Endothelial cell of umbilical vein (primary cell): ENCODE data around the gene SFTPD. TPM values are rescaled to one million over a fixed set of nuclear protein-coding genes. Genes with fewer than 3 reads are reported as not detected.

Experiments
- BruUV-seq: library from RNA; stranded (reverse); fragments of 400-500 nt; replicated peaks from 2 replicates; lab custom pipeline; 2021; lab: Mats Ljungman, UMichigan
- CTCF ChIA-PET: fragments of 300-600, 350-600 bp; sonication (Branson Sonifier 250); formaldehyde crosslinking; loops from one replicate; lab custom pipeline; 2021; ENCODE audit warnings: antibody characterized with exemption, inconsistent platforms; lab: Charles Lee
- POLR2A ChIA-PET: fragments of 300-600, 350-600 bp; sonication (Branson Sonifier 250); formaldehyde crosslinking; loops from one replicate; lab custom pipeline; 2021; ENCODE audit warnings: antibody characterized with exemption, inconsistent platforms; lab: Charles Lee
- DNase-seq: peaks from one replicate; pipeline ENCODE4 v3.0.0-alpha.2; 2011; ENCODE audit warnings: low read depth, low spot score
- FAIRE-seq: peaks from 2 replicates; lab custom pipeline; 2011; peaks lifted over from hg19 to GRCh38; lab: Jason Lieb, UNC
- H2AFZ ChIP-seq: 2 replicates; pipeline ENCODE4 v1.6.0; 2012; ENCODE audit warnings: low read depth, low read length, control low read depth, inconsistent platforms
- H3K27ac ChIP-seq: 2 replicates; pipeline ENCODE4 v1.5.1; 2011; ENCODE audit warnings: low read depth, mild to moderate bottlenecking, control low read depth, low read length, moderate library complexity; ENCODE audit not compliant: insufficient read depth
- H3K27me3 ChIP-seq, 2 experiments: 2 replicates each; pipeline versions ENCODE4 v1.6.0 to v1.6.1; 2011; ENCODE audit warnings: low read length in 2 of 2, mixed read lengths in 1 of 2; ENCODE audit not compliant: control insufficient read depth in 2 of 2, insufficient read depth in 2 of 2
- H3K36me3 ChIP-seq, 2 experiments: 2 replicates in 1 of 2; 3 replicates in 1 of 2; pipeline ENCODE4 v1.5.1; 2011; ENCODE audit warnings: low read length in 2 of 2, mild to moderate bottlenecking in 1 of 2, moderate library complexity in 1 of 2; ENCODE audit not compliant: control insufficient read depth in 2 of 2, insufficient read depth in 2 of 2; ENCODE audit errors: extremely low read depth in 1 of 2
- H3K4me1 ChIP-seq: 3 replicates; pipeline ENCODE4 v1.5.1; 2011; ENCODE audit warnings: mild to moderate bottlenecking, low read length; ENCODE audit not compliant: control insufficient read depth, insufficient read depth; ENCODE audit errors: extremely low read depth
- H3K4me2 ChIP-seq: 2 replicates; pipeline ENCODE4 v1.6.1; 2011; ENCODE audit warnings: low read length, control low read depth, mixed read lengths; ENCODE audit not compliant: insufficient read depth
- H3K4me3 ChIP-seq, 3 experiments: fragments of 200-600 bp in 1 of 3; sonication (generic), shearing (Covaris generic) in 1 of 3; replicated peaks in 1 of 3; 2 replicates each; pipeline ENCODE4 v1.5.1; 2011 to 2016; ENCODE audit warnings: control low read depth in 3 of 3, low read length in 3 of 3, mild to moderate bottlenecking in 2 of 3, inconsistent platforms in 1 of 3, low read depth in 1 of 3, moderate library complexity in 1 of 3; ENCODE audit not compliant: insufficient read depth in 1 of 3
- H3K79me2 ChIP-seq: 2 replicates; pipeline ENCODE4 v1.6.0; 2012; ENCODE audit warnings: low read length, inconsistent platforms; ENCODE audit not compliant: control insufficient read depth, insufficient read depth
- H3K9ac ChIP-seq: replicated peaks from 2 replicates; pipeline ENCODE3; 2011; ENCODE audit warnings: low read length, control low read depth; ENCODE audit not compliant: insufficient read depth; ENCODE audit errors: extremely low read depth
- H3K9me1 ChIP-seq: replicated peaks from 3 replicates; pipeline ENCODE4 v1.6.0; 2011; ENCODE audit warnings: mild to moderate bottlenecking, low read length; ENCODE audit not compliant: control insufficient read depth, insufficient read depth; ENCODE audit errors: extremely low read depth
- H3K9me3 ChIP-seq: replicated peaks from 2 replicates; pipeline ENCODE4 v1.5.1; 2012; ENCODE audit warnings: low read length, inconsistent platforms; ENCODE audit not compliant: control insufficient read depth, insufficient read depth
- H4K20me1 ChIP-seq: replicated peaks from 2 replicates; pipeline ENCODE3; 2011; ENCODE audit warnings: mild to moderate bottlenecking, low read length; ENCODE audit not compliant: control insufficient read depth, insufficient read depth; ENCODE audit errors: extremely low read depth
- CTCF ChIP-seq, 2 donors: IDR thresholded peaks; 1 replicate in 1 of 2; 2 replicates in 1 of 2; pipeline ENCODE4 v1.5.1; 2011; ENCODE audit warnings: low read length in 2 of 2, mild to moderate bottlenecking in 2 of 2, moderate library complexity in 2 of 2, control low read depth in 1 of 2, inconsistent platforms in 1 of 2, low read depth in 1 of 2; ENCODE audit not compliant: insufficient read depth in 1 of 2; ENCODE audit errors: extremely low read depth in 1 of 2
- EZH2 ChIP-seq: IDR thresholded peaks from 2 replicates; pipeline ENCODE4 v1.6.1; 2012; ENCODE audit warnings: borderline replicate concordance, low read depth, mild to moderate bottlenecking, moderate library complexity, low read length, inconsistent platforms; ENCODE audit not compliant: severe bottlenecking
- FOS ChIP-seq: IDR thresholded peaks from 2 replicates; pipeline ENCODE4 v1.6.1; 2011; ENCODE audit warnings: mild to moderate bottlenecking, low read length, moderate library complexity, borderline replicate concordance; ENCODE audit not compliant: insufficient read depth
- GATA2 ChIP-seq: IDR thresholded peaks from 2 replicates; pipeline ENCODE4 v1.7.0; 2011; ENCODE audit warnings: low read depth, mild to moderate bottlenecking, moderate library complexity, mixed read lengths, low read length; ENCODE audit not compliant: insufficient read length, insufficient read depth
- JUN ChIP-seq: IDR thresholded peaks from 2 replicates; pipeline ENCODE4 v1.6.1; 2011; ENCODE audit warnings: borderline replicate concordance, low read depth; ENCODE audit not compliant: insufficient read length, insufficient read depth
- MAX ChIP-seq: IDR thresholded peaks from 2 replicates; pipeline ENCODE4 v1.6.1; 2011; ENCODE audit not compliant: insufficient read depth, insufficient read length
- MYC ChIP-seq: IDR thresholded peaks from one replicate; pipeline ENCODE4 v1.6.1; 2011; ENCODE audit warnings: mild to moderate bottlenecking, low read depth, low read length
- POLR2A ChIP-seq: IDR thresholded peaks from 2 replicates; pipeline ENCODE4 v1.6.1; 2012; ENCODE audit warnings: low read depth, mild to moderate bottlenecking, control low read depth, low read length
- POLR2AphosphoS5 ChIP-seq: IDR thresholded peaks from 2 replicates; pipeline ENCODE4 v1.6.1; 2012; ENCODE audit warnings: low read depth, mild to moderate bottlenecking, control low read depth, low read length, moderate library complexity; ENCODE audit not compliant: insufficient read depth
- dilution Hi-C: fragments of 300-500 bp; cut with MboI; formaldehyde crosslinking; loops from one replicate; pipeline ENCODE4 v1.15.0; 2019; ENCODE audit warnings: low sequenced_read_pairs; ENCODE audit not compliant: extremely low pct_ligation_motif_present
- intact Hi-C: fragments of 100-400 bp; cut with micrococcal nuclease; formaldehyde crosslinking; loops from one replicate; pipeline ENCODE4 v1.10.0; 2022
- polyA plus RNA-seq, 4 experiments: library from polyadenylated mRNA; depleted of rRNA in 3 of 4; stranded (reverse) in 3 of 4; unstranded in 1 of 4; fragments of >200 nt; gene quantifications; 2 replicates each; pipeline versions ENCODE4 v1.2.1 to v1.2.3, GENCODE V29; 2011 to 2012; ENCODE audit warnings: missing spikeins in 1 of 4
- total RNA-seq: library from RNA; stranded (reverse); gene quantifications from 2 replicates; pipeline ENCODE4 v1.2.3, GENCODE V29; 2021

The SFTPD gene
- total and polyA plus RNA-seq, 2 donors (not counting 3 experiments of a cell fraction or from before 2014, with no cell fraction given): not detected

- no TSS peak for BruUV-seq
- no peaks in the 10 kb centered on the region for H3K79me2 ChIP-seq
- H3K9ac ChIP-seq: no peak overlapping the region
- peaks cover 8 to 11% of the 10 kb centered on the region in 2 experiments for H3K27me3 ChIP-seq
- H3K36me3 ChIP-seq: no peaks in the 10 kb centered on the region
- dilution Hi-C loops (no loop called here), intact Hi-C loops (no loop called here)
- DNase-seq (no peak), FAIRE-seq (no peak)
- H3K27ac ChIP-seq: no peak overlapping the region
- CTCF ChIA-PET: interaction anchor here (1.2 to 1.3 kb wide), 3 partner anchors 11 to 12 kb away, joined by 3 to 6 read pairs (median 4); no protein-coding TSS in a partner anchor
- TF ChIP-seq CTCF (IDR thresholded peaks at IDR 0.05; ENCODE audit: extremely low read depth in 1 of 2, insufficient read depth in 1 of 2, low read depth in 1 of 2, low read length in 2 of 2): no peak
- no peak for TF ChIP-seq FOS
- no peak for TF ChIP-seq GATA2
- TF ChIP-seq JUN: no peak
- TF ChIP-seq POLR2A: no peak
- no peak for TF ChIP-seq MYC
- TF ChIP-seq POLR2AphosphoS5: no peak
- no peak for TF ChIP-seq EZH2
- no peak for TF ChIP-seq MAX
- H3K9me1 ChIP-seq: no peaks in the 10 kb centered on the region
- no peak overlapping the region for H3K4me3 ChIP-seq
- POLR2A ChIA-PET: no interaction called here
- no peak overlapping the region for H3K4me2 ChIP-seq
- no peaks in the 10 kb centered on the region for H3K4me1 ChIP-seq
- H3K9me3 ChIP-seq: no peaks in the 10 kb centered on the region
- no peaks in the 10 kb centered on the region for H4K20me1 ChIP-seq
- H2AFZ ChIP-seq: no peak overlapping the region
Measured at GRCh38 chr10:79926037-79926436, 22.9 kb downstream of the SFTPD start.
